ENCODE measurements around the gene CASK.
"Not testable (repeated sequence)": the region's sequence is repeated elsewhere in the genome, so short reads cannot be mapped to it uniquely, and the experiment has no call there.

CASK gene

GRCh38 chrX:41692162-41692749, 231.1 kb downstream of the CASK start:
- DNase-seq (ENCODE audit: low read depth), result no peak

DNA sequence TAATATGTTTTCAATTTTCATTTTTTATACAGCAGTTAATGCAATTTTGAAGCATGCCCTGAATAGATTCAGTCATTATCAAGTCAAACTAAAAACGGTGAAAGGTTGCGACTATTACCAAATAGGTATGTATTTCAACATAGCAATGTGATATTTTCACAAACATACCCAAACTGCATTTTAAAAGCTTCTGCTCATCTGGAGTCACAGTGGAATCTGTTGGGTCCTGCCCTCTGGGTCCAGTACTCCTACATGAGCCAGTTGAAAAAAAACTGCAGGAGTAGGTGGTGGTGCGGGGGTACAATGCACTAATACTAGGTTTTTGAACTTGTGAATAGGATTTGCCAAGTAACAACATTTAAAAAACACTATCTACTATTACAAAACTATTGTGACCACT, 233.6 kb downstream of the CASK start:
- DNase-seq (ENCODE audit: low read depth), result no peak

- no peak for DNase-seq (ENCODE audit: low read depth)
Observed at GRCh38 chrX:41688835-41689234, 234.5 kb downstream of the CASK start, which contains the start of gene GPR34. GPR34 (plus strand) TSS chrX:41688973; CDS start chrX:41695634, 6,661 bp downstream.

- no peak for DNase-seq (ENCODE audit: low read depth)
Observed at GRCh38 chrX:41688156-41688555, 235.2 kb downstream of the CASK start.

DNA sequence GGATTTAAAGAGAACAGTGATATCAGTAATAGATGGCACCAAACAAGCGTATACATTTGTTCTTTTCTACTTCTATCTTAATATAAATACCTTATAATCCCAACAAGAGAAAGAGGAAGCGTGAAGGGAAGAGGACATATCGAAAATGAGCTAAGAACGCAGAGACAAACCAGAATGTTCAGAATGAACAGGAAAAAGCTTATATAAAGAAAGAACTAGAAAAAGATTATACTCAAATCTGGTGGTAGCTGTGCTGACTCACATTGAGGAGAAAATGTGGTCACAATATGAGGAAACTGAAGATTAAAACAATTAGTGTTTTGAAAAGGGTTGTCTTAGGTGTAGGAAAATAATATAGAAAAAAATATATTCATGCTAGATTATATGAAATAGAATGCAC, 236.6 kb downstream of the CASK start:
- no peak for DNase-seq (ENCODE audit: low read depth)

DNA sequence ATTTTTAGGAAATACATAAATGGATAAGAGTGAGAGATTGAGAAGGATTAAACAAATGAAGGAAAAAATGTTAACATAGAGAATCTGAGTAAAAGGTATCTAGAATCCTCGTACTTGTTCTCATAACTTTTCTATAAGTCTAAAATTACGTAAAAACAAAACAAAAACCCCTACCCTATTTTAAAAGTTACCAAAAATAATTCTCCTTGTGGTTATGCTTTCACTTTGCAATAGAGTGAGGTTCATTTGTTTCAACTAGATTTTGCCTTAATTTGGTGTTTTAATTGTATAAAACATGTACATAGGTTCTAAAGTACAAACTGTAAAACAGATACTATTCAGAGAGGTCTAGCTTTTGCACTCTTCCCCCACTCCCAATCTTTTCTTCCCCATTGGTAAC, 238.4 kb downstream of the CASK start:
- no peak for DNase-seq (ENCODE audit: low read depth)

GRCh38 chrX:41684138-41684537, 239.2 kb downstream of the CASK start:
- no peak for DNase-seq (ENCODE audit: low read depth)

DNA sequence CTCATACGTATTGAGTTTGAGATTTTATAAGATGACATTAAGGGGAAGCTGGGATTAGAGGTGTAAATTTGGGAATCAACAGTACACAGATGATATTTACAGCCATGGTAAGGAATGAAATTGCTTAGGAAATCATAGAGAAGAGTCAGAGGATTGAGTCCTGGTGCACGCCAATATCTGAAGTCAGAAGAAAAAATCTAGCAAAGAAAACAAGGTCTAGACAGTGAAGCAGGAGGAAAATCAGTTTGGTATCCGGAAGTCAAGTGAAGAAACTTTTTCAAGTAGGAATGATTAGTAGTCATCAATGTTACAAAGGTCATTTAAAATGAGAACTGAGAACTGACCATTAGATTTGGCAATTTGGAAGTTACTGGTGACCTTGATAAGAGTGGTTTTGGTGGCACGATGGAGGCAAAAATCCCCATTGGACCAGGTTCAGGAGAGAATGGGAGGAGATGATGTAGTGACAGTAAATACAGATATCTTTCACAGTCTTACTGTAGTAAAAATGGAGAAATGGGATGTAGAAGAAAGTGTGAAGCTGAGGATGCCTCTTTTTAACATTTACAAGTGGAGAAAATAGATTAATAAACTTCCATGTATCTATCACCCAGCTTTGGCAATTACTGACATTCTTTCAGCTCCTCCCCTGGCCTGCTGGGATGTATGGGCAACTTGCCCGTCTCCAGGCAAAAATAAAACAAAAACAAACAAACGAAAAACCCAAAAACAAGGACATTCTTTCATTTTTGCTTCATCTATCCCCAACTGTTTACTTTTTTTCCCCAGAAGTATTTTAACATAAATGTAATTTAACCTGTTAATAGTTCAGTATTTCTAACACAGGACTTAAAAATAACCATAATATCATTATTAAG, 245.9 kb downstream of the CASK start:
- no peak for DNase-seq (ENCODE audit: low read depth)

DNA sequence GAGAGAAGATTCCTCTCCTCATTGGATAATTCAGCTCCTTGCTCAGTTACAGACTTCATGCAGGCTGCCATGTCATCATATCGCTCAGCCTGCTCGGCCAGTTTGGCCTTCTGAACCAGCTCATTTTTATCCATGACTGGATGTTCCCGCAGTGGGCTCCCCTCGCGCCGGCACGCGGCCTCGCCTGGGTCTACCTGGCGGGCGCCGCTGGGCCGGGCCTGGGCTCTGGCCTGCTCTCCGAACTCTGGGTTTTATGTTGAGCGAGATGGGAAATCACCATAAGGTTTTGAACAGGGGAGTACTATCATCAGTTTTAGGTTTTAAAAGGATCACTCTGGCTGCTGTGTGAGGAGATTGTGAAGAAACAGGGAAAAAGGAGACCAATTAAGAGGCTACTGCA, 247.0 kb downstream of the CASK start:
- DNase-seq (ENCODE audit: low read depth), result not testable (repeated sequence)

GRCh38 chrX:41672643-41673042, 250.7 kb downstream of the CASK start:
- no peak for DNase-seq (ENCODE audit: low read depth)

- no peak for DNase-seq (ENCODE audit: low read depth)
Observed at GRCh38 chrX:41671082-41671481, 252.3 kb downstream of the CASK start.

GRCh38 chrX:41670112-41670511, 253.2 kb downstream of the CASK start:
- DNase-seq (ENCODE audit: low read depth), result peak; percentile 19

- peak; percentile 1 for DNase-seq (ENCODE audit: low read depth)
Observed at GRCh38 chrX:41667631-41668030, 255.7 kb downstream of the CASK start.

DNA sequence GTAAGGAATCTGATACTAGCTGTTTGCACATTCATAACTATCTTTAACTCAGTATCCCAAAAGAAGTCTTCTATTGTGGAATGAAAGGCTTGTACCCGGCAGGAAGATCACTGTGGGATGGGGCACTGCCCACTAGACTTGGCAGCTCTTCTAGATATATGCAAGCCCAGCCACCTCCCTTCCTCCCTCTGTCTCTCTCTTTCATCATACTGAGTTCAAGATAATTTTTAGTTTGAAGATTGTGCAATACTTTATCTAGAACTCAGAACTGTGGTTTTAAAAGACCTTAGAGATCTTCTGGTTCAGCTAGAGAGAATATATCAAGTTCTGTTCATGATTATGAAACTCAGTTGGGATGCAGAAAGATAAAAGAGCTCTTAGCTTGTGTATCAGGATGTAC, 257.1 kb downstream of the CASK start:
- DNase-seq (ENCODE audit: low read depth), result no peak

DNA sequence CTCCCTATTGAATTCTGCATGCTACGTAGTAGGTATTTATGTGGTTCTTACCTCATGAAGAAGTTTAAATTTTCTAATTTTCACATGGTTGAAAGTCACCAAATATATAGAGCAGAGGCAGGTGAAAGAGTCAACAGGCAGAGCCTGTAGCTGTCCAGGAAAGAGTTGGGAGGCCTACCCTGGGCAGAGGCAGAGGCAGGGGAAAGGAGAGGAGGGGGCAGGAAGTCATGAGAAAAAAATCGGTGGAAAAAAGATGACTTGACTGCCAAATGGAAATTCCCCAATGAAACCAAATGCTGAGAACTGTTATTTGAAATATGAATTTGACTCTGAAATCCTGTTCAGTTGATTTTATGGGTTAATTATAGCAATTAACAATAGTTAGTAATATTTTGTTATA, 257.7 kb downstream of the CASK start:
- no peak for DNase-seq (ENCODE audit: low read depth)

DNA sequence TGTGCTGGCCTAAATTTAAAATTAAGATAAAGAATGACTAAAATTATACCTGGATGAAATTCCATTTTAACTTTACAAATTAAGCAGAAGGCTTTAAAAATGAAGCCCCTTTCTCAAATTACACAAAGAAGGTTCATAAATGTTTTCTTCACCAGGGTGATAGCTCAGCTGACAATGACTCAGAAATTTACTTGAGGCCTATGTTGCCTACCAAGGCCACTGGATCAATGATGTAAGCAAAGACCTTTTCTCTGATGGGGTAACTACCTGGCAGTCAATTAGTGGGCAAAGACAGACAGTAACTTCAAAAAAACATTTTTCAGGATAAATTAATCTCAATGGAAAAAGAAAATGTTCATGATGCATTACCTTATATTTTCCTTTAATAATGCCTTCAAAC, 258.4 kb downstream of the CASK start:
- DNase-seq (ENCODE audit: low read depth), result no peak

- DNase-seq (ENCODE audit: low read depth), result no peak
Observed at GRCh38 chrX:41664375-41664901, 258.9 kb downstream of the CASK start.

- DNase-seq (ENCODE audit: low read depth), result peak; percentile 30
Observed at GRCh38 chrX:41661366-41662095, 261.8 kb downstream of the CASK start.

DNA sequence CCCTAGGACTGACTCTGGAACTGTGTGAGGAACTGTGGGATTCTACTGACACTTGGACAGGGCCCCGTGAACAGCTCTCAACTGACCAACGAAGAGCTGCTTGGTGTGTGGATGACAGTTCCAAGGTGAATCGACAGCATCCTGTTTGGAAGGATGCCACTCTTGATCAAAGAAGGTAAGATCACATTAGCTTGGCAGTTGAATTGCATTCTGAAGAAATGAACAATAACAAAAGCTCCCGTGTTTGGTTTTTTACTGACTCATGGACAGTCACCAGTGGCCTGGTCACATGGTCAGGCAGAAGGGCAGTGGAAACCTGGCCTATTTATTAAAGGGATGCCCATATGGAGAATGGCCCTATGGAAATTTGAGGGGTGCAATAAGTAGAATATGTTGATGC, 267.7 kb downstream of the CASK start:
- peak; percentile 65 for DNase-seq (ENCODE audit: low read depth)

DNA sequence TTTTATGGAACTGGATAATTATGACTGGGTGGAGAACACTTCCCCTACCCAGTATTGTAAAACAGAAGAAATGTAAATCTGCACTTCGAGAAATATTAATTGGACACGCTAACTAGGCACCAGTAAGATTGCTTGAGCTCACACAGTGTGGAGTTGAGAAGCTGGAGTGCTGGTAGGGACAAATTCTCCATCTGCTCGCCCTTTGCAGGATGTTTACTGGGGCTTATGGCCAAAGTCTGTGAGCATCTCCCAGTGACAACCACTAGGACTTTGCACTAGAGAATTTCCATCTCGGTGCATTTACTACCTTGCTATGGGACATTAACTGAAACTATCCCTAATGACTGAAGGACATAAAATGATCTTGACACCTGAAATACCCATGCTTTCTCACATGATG, 268.3 kb downstream of the CASK start:
- no peak for DNase-seq (ENCODE audit: low read depth)

DNA sequence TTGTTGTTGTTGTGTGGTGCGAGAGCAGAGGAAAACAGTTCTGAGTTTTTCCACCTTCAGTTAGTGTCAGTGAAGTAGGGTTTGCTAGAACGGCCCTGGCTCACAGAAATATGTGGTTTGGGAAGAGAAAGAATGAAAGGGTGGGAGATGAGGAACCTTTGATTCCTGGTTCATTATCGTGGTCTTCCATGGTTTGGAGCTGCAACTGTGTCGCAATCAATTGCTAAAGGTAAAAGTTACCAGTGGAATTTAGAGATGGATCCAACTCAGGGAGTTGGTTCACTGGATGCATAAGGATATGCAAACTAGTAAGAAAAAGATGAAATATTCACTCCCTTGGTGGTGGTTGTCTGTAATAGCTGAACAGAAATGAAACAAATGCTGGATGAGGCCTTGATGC, 270.2 kb downstream of the CASK start:
- no peak for DNase-seq (ENCODE audit: low read depth)

- DNase-seq (ENCODE audit: low read depth), result not testable (repeated sequence)
Observed at GRCh38 chrX:41646201-41646600, 277.2 kb downstream of the CASK start.

DNA sequence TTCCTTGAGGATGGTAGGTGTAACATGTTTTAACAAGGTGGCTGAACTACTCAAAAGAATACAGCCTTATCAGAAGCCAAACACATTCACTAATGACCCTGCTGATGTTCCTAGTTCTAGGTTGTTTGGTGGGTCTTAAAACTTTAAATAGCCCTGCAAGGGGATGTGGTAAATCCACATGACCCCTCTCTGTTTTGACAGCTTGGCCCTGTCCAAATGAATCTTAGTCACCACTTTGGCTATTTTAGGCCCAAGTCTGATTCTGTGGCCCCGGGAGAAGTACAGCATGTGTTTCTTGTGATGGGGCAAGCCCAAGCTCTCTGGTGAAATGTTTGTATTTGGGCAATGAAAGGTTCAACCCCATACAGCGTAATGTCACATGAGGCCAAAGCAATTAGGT, 289.1 kb downstream of the CASK start:
- no peak for DNase-seq (ENCODE audit: low read depth)

Data from ELR (cell line).